HG02763 (cell line): Measurements from ENCODE around the gene HRC.
"Not testable (repeated sequence)": the region's sequence is repeated elsewhere in the genome, so short reads cannot be mapped to it uniquely, and the experiment has no call there.

Experiments
- ATAC-seq: cut with Tn5 transposase; IDR thresholded peaks from one replicate; pipeline ENCODE4 v1.9.1; 2021; ENCODE audit warnings: mild to moderate bottlenecking, moderate library complexity; ENCODE audit not compliant: unreplicated experiment

The HRC gene

GRCh38 chr19:49155005-49155819 lies at the start of gene HRC:
HRC (minus strand) TSS chr19:49155396; CDS start chr19:49155237, 159 bp downstream.
- no peak for ATAC-seq

- no peak for ATAC-seq
Observed at GRCh38 chr19:49201042-49201441, 45.8 kb upstream of the HRC start.

GRCh38 chr19:49200238-49200862 lies 45.2 kb upstream of the HRC start:
- no peak for ATAC-seq

- ATAC-seq, result no peak
Observed at GRCh38 chr19:49196527-49197240, 41.5 kb upstream of the HRC start.

GRCh38 chr19:49194408-49194807 lies 39.2 kb upstream of the HRC start:
- no peak for ATAC-seq

GRCh38 chr19:49193822-49194394 lies 38.7 kb upstream of the HRC start:
- ATAC-seq, result no peak

GRCh38 chr19:49190781-49191180 lies 35.6 kb upstream of the HRC start:
- ATAC-seq, result no peak

- ATAC-seq, result no peak
Observed at GRCh38 chr19:49189259-49189658, 34.1 kb upstream of the HRC start.

- no peak for ATAC-seq
Observed at GRCh38 chr19:49188626-49189200, 33.5 kb upstream of the HRC start.

GRCh38 chr19:49186108-49186507 lies 30.9 kb upstream of the HRC start:
- ATAC-seq, result no peak

GRCh38 chr19:49182848-49183375 lies 27.7 kb upstream of the HRC start:
- no peak for ATAC-seq

- ATAC-seq, result not testable (repeated sequence)
Observed at GRCh38 chr19:49182010-49182847, 27.0 kb upstream of the HRC start.

- no peak for ATAC-seq
Observed at GRCh38 chr19:49180659-49181058, 25.5 kb upstream of the HRC start.

GRCh38 chr19:49173198-49173597 lies 18.0 kb upstream of the HRC start:
- no peak for ATAC-seq

GRCh38 chr19:49168421-49168820 lies 13.2 kb upstream of the HRC start:
- ATAC-seq, result no peak

- ATAC-seq, result no peak
Observed at GRCh38 chr19:49167857-49168409, 12.7 kb upstream of the HRC start.

- no peak for ATAC-seq
Observed at GRCh38 chr19:49165865-49166301, 10.7 kb upstream of the HRC start.

GRCh38 chr19:49165111-49165750 lies 10.0 kb upstream of the HRC start:
- ATAC-seq, result no peak

- no peak for ATAC-seq
Observed at GRCh38 chr19:49161987-49162386, 6.8 kb upstream of the HRC start.
